Caco-2 (cell line): ENCODE data around the gene GALNT8. TPM values are rescaled to one million over a fixed set of nuclear protein-coding genes. Genes with fewer than 3 reads are reported as not detected.

ENCODE experiments used
- BruUV-seq: library from RNA; stranded (reverse); fragments of 400-500 nt; replicated peaks from 2 replicates; lab custom pipeline; 2021; lab: Mats Ljungman, UMichigan
- CTCF ChIA-PET: fragments of 300-600 bp; sonication (Branson Sonifier 250); formaldehyde crosslinking; loops from one replicate; lab custom pipeline; 2022; ENCODE audit warnings: antibody characterized with exemption; lab: Charles Lee
- POLR2A ChIA-PET: fragments of 300-600 bp; sonication (Branson Sonifier 250); formaldehyde crosslinking; loops from one replicate; lab custom pipeline; 2022; ENCODE audit warnings: antibody characterized with exemption; lab: Charles Lee
- DNase-seq, 2 experiments: peaks; one replicate each; pipeline versions ENCODE4 v3.0.0 to v3.0.0-alpha.2; 2020 to 2022
- H3K27me3 ChIP-seq: replicated peaks from 2 replicates; pipeline ENCODE4 v1.6.0; 2011; ENCODE audit warnings: low read length; ENCODE audit not compliant: control insufficient read depth, insufficient read depth
- H3K36me3 ChIP-seq: 2 replicates; pipeline ENCODE4 v1.5.1; 2011; ENCODE audit warnings: low read length; ENCODE audit not compliant: control insufficient read depth, insufficient read depth
- H3K4me1 ChIP-seq: fragments of 250-450 bp; sonication (Bioruptor Pico); 2 replicates; pipeline ENCODE4 v1.5.1; 2020; ENCODE audit warnings: mild to moderate bottlenecking
- H3K4me3 ChIP-seq: 2 replicates; pipeline ENCODE4 v1.5.1; 2011; ENCODE audit warnings: low read depth, mild to moderate bottlenecking, control low read depth, low read length
- H3K9me3 ChIP-seq: fragments of 250-450 bp; sonication (Bioruptor Pico); 2 replicates; pipeline ENCODE4 v1.5.1; 2020; ENCODE audit warnings: mild to moderate bottlenecking, moderate library complexity
- H3K27ac Mint-ChIP-seq: one replicate; pipeline ENCODE4 v1.8.0; 2022; ENCODE audit warnings: mixed read lengths; ENCODE audit not compliant: unreplicated experiment
- H3K27me3 Mint-ChIP-seq: one replicate; pipeline ENCODE4 v1.8.0; 2022; ENCODE audit warnings: mixed read lengths; ENCODE audit not compliant: insufficient read depth, unreplicated experiment
- H3K36me3 Mint-ChIP-seq: one replicate; pipeline ENCODE4 v1.8.0; 2022; ENCODE audit warnings: mild to moderate bottlenecking, mixed read lengths; ENCODE audit not compliant: insufficient read depth, unreplicated experiment
- H3K4me1 Mint-ChIP-seq: one replicate; pipeline ENCODE4 v1.8.0; 2022; ENCODE audit warnings: low read depth, mixed read lengths; ENCODE audit not compliant: unreplicated experiment
- H3K4me3 Mint-ChIP-seq: one replicate; pipeline ENCODE4 v1.8.0; 2022; ENCODE audit warnings: mild to moderate bottlenecking, moderate library complexity, mixed read lengths; ENCODE audit not compliant: unreplicated experiment
- H3K9me3 Mint-ChIP-seq: one replicate; pipeline ENCODE4 v1.8.0; 2022; ENCODE audit warnings: mixed read lengths; ENCODE audit not compliant: unreplicated experiment
- CTCF ChIP-seq, 2 experiments: fragments of 200-600 bp in 1 of 2; IDR thresholded peaks; 1 replicate in 1 of 2; 2 replicates in 1 of 2; pipeline versions ENCODE4 v1.5.1 to v1.8.0; 2011 to 2022; ENCODE audit warnings: antibody characterized with exemption in 1 of 2, control low read depth in 1 of 2, inconsistent platforms in 1 of 2, low read depth in 1 of 2, low read length in 1 of 2, mild to moderate bottlenecking in 1 of 2, moderate library complexity in 1 of 2; ENCODE audit not compliant: insufficient read depth in 1 of 2, severe bottlenecking in 1 of 2, unreplicated experiment in 1 of 2
- intact Hi-C: fragments of 100-400 bp; cut with micrococcal nuclease; formaldehyde crosslinking; loops from one replicate; pipeline ENCODE4 v1.10.0; 2022; ENCODE audit not compliant: unreplicated experiment
- total RNA-seq: library from RNA; stranded (reverse); gene quantifications from 2 replicates; pipeline ENCODE4 v1.2.3, GENCODE V29; 2022

Gene GALNT8
- total RNA-seq, 1 experiment from 2014 or later, result not detected

- no peak for DNase-seq
- no peak overlapping the region for H3K4me3 ChIP-seq
- peaks cover 28% of the 10 kb centered on the region for H3K27me3 Mint-ChIP-seq
- no peaks in the 10 kb centered on the region for H3K36me3 ChIP-seq
- no TSS peak for BruUV-seq
- no peaks in the 10 kb centered on the region for H3K4me1 Mint-ChIP-seq
- H3K4me3 Mint-ChIP-seq, result no peak overlapping the region
- H3K9me3 Mint-ChIP-seq, result no peaks in the 10 kb centered on the region
- no peak for TF ChIP-seq CTCF (IDR thresholded peaks at IDR 0.05; ENCODE audit: insufficient read depth in 1 of 2, low read depth in 1 of 2, low read length in 1 of 2, severe bottlenecking in 1 of 2, unreplicated experiment in 1 of 2)
- no peak overlapping the region for H3K27ac Mint-ChIP-seq
- ChIA-PET POLR2A (no interaction called here), CTCF (no interaction called here)
- H3K4me1 ChIP-seq, result no peaks in the 10 kb centered on the region
- no peaks in the 10 kb centered on the region for H3K36me3 Mint-ChIP-seq
- intact Hi-C loops, result no loop called here
- no peaks in the 10 kb centered on the region for H3K9me3 ChIP-seq
- H3K27me3 ChIP-seq, result no peaks in the 10 kb centered on the region
These were observed 12.9 kb upstream of the GALNT8 start for GRCh38 chr12:4707306-4707705.

- Mint-ChIP-seq H3K4me3 (no peak overlapping the region), H3K9me3 (no peaks in the 10 kb centered on the region), H3K27ac (no peak overlapping the region), H3K36me3 (no peaks in the 10 kb centered on the region), H3K27me3 (peaks cover 33% of the 10 kb centered on the region), H3K4me1 (peaks cover 7% of the 10 kb centered on the region)
- Histone ChIP-seq H3K4me1 (no peaks in the 10 kb centered on the region), H3K9me3 (no peaks in the 10 kb centered on the region), H3K4me3 (no peak overlapping the region), H3K27me3 (no peaks in the 10 kb centered on the region), H3K36me3 (no peaks in the 10 kb centered on the region)
- no peak for TF ChIP-seq CTCF (IDR thresholded peaks at IDR 0.05; ENCODE audit: insufficient read depth in 1 of 2, low read depth in 1 of 2, low read length in 1 of 2, severe bottlenecking in 1 of 2, unreplicated experiment in 1 of 2)
- intact Hi-C loops, result no loop called here
- no peak for DNase-seq
- ChIA-PET POLR2A (no interaction called here), CTCF (no interaction called here)
- no TSS peak for BruUV-seq
These were observed 10.1 kb upstream of the GALNT8 start for GRCh38 chr12:4710113-4710512.

GRCh38 chr12:4714879-4715278 lies 5.3 kb upstream of the GALNT8 start:
- BruUV-seq, result no TSS peak
- Mint-ChIP-seq H3K4me3 (no peak overlapping the region), H3K27me3 (peaks cover 17% of the 10 kb centered on the region), H3K4me1 (peaks cover 17% of the 10 kb centered on the region), H3K27ac (no peak overlapping the region), H3K36me3 (no peaks in the 10 kb centered on the region), H3K9me3 (no peaks in the 10 kb centered on the region)
- CTCF ChIA-PET, result no interaction called here
- POLR2A ChIA-PET, result no interaction called here
- H3K36me3 ChIP-seq, result no peaks in the 10 kb centered on the region
- H3K9me3 ChIP-seq, result no peaks in the 10 kb centered on the region
- H3K27me3 ChIP-seq, result no peaks in the 10 kb centered on the region
- intact Hi-C loops, result no loop called here
- no peak for DNase-seq
- H3K4me3 ChIP-seq, result no peak overlapping the region
- 0 out of 2 replicates have a peak, but pooled peaks cover 7% of the 10 kb centered on the region for H3K4me1 ChIP-seq
- no peak for TF ChIP-seq CTCF (IDR thresholded peaks at IDR 0.05; ENCODE audit: insufficient read depth in 1 of 2, low read depth in 1 of 2, low read length in 1 of 2, severe bottlenecking in 1 of 2, unreplicated experiment in 1 of 2)
